GM19455 (cell line): Measurements from ENCODE around the gene TGOLN2.
"Not testable (repeated sequence)": the region's sequence is repeated elsewhere in the genome, so short reads cannot be mapped to it uniquely, and the experiment has no call there.

Source experiments
- ATAC-seq: cut with Tn5 transposase; IDR thresholded peaks from one replicate; pipeline ENCODE4 v1.9.1; 2021; ENCODE audit not compliant: unreplicated experiment

Gene TGOLN2

DNA sequence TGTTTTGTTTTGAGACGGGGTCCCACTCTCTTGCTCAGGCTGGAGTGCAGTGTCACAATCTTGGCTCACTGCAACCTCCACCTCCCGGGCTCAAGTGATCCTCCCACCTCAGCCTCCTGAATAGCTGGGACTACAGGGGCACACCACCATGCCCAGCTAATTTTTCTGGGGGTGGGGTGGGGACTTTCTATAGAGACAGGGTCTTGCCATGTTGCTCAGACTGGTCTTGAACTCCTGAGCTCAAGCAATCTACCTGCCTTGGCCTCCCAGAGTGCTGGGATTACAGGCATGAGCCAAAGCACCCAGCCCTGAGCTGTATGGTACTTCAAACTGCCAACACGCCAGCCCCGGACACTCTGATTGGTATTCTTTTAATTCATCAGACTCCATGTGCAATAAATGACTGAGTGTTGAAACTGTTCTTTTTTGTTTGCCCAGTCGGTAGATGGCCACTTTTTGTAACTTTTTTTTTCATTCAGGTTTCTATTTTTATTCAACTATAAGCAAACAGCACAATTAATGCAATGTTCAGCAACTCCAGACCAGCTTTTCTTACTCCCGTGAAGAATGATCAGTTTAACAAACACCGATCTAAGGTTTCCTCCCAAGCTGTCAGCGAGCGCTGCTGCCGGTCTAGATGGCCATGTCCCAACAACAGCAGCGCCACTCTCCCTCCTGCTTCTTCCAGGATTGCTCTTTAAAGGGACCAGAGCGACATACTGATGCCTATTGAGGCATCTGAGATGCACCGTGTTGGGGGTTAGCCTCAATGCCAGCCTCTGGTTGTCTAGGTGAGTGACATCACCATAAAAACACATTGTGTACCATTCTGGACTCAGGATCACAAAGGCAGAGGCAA is 12.5 kb upstream of the TGOLN2 start:
- no peak for ATAC-seq

DNA sequence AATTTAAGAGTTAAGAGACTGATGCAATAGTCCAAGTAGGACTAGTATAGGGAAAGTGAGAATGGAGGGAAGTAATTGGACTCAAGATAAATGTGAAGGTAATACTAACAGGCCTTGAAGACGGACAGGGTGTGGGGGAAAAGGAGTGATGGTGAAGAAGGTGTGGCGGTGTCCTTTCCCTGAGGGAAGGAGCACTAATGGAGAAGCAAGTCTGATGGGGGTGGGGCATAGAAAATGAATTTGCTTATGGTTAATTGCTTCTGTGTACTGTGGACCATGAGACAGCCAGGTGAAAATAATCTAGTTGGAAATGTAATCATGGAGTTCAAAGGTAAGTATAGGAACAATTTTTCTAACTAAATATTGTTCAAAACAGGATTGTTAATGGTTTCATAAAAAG is 7.1 kb upstream of the TGOLN2 start:
- ATAC-seq: no peak

DNA sequence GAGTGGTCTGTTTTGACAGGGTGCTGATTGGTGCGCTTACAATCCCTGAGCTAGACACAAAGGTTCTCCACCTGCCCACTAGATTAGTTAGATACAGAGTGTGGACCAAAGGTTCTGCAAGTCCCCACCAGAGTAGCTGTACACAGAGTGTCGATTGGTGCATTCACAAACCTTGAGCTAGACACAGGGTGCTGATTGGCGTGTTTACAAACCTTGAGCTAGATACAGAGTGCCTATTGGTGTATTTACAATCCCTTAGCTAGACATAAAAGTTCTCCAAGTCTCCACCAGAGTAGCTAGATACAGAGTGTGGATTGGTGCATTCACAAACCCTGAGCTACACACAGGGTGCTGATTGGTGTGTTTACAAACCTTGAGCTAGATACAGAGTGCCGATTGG is 6.1 kb upstream of the TGOLN2 start:
- ATAC-seq: not testable (repeated sequence)

DNA sequence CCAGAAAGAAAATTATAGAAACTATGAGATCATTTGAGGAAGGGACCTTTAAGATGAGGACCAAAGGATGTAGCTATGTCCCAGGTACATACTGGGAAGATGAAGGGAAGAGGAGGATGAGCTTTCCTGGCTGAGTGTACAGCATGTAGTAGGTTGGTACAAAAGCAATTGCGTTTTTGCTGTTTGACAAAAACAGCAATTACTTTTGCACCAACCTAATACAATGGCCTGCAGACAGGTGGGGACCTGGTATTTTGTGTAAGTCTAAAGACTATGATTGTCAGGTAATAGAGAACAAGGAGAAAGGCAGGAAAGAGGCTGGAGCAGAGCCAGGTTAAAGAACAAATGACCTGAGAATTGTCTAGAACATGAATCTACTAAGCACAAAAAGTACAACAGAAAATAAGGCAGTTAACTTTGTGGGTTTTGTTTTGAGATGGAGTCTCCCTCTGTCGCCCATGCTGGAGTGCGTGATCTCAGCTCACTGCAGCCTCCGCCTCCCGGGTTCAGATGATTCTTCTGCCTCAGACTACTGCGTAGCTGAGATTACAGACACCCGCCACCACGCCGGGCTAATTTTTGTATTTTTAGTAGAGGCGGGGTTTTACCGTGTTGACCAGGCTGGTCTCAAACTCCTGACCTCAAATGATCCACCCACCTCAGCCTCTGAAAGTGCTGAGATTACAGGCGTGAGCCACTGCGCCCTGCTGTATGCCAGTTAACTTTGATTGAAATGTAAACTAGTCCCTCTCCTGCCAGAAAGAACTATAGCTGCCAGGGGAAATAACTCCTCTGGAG is 3.2 kb upstream of the TGOLN2 start:
- ATAC-seq: no peak

DNA sequence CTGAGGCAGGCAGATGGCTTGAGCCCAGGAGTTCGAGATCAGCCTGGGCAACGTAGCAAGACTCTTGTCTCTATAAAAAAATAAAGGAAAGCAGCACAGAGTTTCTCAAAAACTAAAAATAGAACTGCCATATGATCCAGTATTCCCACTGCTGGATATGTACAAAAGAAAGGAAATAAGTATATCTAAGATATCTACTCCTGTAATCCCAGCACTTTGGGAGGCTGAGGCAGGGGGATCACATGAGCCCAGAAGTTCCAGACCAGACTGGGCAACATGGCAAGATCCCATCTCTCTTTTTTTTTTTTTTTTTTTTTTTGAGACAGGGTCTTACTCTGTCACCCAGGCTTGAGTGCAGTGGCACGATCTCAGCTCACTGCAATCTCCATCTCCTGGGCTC is 1.9 kb upstream of the TGOLN2 start:
- ATAC-seq: not testable (repeated sequence)

GRCh38 chr2:85329181-85329651 is 1.4 kb upstream of the TGOLN2 start:
- ATAC-seq: no peak

DNA sequence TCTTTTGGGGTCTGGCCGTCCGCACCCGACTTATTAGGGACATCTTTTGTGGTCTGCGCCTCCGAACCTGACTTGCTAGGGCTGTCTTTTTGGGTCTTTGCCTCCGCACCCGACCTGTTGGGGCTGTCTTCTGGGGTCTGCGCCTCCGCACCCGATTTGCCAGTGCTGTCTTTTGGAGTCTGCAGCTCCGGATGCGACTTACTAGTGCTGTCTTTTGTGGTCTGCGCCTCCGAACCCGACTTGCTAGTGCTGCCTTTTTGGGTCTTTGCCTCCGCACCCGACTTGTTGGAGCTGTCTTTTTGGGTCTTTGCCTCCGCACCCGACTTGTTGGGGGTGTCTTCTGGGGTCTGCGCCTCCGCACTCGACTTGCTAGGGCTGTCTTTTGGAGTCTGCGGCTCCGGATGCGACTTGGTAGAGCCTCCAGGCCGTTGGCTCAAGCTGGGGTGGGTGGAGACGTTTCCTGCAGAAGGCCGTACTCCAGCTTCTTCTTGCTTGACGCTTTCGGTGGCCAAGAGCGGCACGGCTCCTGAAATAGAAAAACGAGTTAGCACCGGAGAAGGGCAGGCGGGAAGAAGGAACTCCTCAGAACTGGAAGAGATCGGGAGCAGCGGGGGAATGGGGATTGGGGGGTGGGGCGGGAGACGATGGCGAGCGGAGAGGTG is 498 bp downstream of the TGOLN2 start:
- no peak for ATAC-seq

DNA sequence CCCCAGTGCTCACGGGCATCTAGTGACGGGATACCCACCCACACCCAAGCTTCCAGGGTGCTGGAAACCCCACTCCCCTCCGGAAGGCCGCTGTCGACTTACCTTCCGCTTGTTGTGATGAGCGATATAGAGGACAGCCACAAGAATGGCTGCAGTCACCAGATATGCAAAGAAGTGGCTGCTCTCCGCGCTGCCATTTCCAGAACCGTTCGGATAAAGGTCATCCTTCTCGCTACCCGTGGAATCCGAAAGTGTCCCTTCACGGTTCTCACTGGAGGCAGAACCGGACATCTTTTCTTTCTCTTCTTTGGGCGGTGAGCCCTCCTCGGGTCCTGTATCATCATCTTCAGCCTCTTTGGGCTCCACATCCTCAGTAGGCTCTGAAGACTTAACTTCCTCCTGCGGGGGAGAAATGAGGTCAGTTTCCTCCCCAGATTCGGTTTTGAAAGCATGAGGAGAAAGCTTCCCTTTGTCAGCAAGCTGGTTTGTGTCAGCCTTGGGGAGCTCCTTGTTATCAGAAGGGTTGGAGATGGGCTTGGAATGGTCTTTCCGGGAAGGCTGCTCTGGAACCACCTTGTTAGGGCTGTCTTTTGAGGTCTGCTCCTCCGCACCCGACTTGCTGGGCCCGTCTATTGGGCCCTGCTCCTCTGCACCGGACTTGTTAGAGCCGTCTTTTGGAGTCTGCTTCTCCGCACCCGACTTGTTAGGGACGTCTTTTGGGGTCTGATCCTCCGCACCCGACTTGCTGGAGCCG is 1.2 kb downstream of the TGOLN2 start:
- peak; percentile 33 for ATAC-seq

DNA sequence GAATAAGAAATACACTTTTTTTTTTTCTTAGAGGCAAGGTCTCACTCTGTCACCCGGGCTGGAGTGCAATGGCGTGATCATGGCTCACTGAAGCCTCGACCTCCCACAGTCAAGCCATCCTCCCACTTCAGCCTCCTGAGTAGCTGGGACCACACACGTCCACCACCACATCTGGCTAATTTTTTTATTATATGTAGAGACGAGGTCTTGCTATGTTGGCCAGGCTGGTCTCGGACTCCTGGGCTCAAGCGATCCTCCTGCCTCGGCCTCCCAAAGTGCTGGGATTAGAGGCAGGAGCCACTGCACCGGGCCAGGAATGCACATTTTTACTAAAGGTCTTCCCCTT is 2.4 kb downstream of the TGOLN2 start:
- no peak for ATAC-seq

DNA sequence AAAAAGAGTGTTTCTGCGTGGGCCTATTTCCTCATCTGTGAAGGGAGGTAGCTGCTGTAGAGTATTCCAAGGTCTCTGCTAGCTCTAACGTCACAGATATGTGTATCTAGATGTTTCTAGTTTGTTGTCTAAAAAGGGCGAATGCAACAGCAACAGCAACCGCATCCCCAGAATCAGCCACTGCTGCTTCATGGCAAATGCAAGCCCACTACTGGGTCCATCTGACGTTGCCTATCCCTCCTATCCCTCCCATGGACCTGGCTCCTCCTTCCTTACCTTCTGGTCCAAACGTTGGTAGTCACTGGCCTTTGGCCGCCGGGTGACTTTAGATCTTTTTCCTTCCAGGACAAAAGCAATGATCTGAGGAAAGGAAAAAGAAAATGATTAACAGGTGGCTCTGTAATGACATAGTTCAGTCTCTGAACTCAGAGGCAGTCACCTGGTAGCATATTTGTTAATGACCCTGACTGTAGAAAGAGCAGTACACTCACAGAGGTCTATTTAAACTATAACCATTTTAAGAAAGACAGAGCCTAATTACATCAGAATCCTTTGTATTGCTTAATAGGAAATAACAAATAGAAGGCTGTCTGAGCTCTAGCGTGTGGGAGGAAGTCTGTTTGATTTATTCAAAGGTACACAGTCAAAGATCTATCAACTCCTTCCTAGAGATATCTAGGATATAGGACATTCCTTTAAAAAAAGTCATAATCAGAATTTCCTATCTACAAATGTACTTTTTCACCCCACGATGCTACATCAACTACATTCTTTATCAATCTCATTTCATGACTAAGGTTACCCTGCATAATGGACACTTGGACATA is 2.9 kb downstream of the TGOLN2 start:
- no peak for ATAC-seq

DNA sequence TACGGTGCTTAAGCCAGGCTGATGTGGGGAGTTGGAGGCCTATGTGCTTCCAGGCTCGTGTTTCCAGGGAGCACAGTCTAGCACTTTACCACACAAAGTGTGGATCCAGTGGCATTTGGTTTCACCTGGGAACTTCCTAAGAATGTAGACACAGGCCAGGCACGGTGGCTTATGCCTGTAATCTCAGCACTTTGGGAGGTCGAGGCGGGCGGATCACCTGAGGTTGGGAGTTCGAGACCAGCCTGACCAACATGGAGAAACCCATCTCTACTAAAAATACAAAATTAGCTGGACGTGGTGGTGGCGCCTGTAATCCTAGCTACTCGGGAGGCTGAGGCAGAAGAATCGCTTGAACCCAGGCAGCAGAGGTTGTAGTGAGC is 3.8 kb downstream of the TGOLN2 start:
- not testable (repeated sequence) for ATAC-seq

DNA sequence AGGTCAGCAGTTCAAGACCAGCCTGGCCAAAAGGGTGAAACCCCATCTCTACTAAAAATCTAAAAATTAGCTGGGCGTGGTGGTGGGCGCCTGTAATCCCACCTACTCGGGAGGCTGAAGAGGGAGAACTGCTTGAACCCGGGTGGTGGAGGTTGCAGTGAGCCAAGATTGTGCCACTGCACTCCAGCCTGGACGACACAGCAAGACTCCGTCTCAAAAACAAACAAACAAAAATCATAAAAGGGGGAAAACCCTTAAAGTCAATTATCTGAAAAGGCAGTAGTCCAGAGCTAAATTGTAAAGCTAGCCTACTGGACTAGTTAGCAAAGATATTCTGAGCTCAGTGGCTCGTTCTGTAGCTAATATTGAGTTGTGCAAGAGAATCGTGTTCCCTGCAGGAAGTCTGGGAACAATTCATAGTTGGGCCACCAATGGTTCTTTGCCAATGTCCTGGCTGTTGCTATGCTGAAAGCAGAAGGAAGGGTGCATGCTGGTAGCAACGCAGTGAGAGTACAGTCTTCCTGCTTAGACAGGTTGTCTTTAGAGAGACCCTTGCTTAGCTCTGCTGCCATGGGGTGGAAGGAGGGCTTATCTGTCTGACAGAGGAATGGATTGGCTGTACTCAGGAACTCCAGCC is 4.3 kb downstream of the TGOLN2 start:
- ATAC-seq: no peak

DNA sequence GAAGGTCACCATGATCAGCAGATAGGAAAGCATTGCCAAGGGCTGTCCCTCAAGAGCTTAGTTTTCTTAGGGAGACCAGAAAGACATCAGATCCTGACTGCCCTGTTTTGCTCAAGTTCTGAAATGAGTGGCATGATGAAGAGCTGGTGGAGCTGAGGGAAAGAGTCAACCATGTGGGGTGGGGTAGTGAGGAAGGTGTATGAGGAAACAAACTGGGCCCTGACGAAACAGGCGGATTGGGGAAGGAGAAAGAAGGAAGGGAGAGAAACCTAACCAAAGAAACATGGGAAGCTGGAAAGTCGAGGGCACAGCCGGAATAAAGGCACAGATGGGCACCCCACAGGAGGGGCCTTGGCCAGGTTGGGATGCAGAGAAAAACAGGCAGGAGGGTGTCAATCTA is 8.0 kb downstream of the TGOLN2 start:
- ATAC-seq: no peak

- ATAC-seq: no peak
These were observed 9.3 kb downstream of the TGOLN2 start for GRCh38 chr2:85318222-85319074.

- ATAC-seq: not testable (repeated sequence)
These were observed 11.9 kb downstream of the TGOLN2 start for GRCh38 chr2:85315921-85316320.

- no peak for ATAC-seq
These were observed 12.9 kb downstream of the TGOLN2 start for GRCh38 chr2:85314884-85315242.

GRCh38 chr2:85312404-85312803 is 15.4 kb downstream of the TGOLN2 start:
- ATAC-seq: no peak

DNA sequence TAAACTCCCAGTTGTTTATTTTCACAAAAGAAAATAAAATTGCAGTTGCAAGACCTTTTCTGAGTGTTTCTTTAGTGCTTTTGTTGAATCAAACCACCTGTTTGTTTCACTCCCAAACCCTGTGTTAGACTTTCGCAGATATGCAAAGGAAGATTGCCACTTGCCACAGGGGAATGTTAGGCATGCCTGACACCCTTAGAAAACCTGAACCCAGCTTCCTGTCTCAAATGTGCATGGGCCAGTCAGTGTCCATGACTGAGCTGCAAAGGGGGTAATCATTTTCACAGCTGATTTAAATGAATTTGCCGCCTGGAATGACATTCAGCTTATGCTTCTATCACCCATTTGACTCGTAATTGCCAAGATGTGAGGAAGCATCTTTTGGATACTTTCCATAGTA is 17.5 kb downstream of the TGOLN2 start:
- ATAC-seq: no peak
